HG02798 (cell line): ENCODE results near the gene CCDC59.
"Not testable (repeated sequence)": the region's sequence is repeated elsewhere in the genome, so short reads cannot be mapped to it uniquely, and the experiment has no call there.

ENCODE experiments used
- ATAC-seq: cut with Tn5 transposase; IDR thresholded peaks from one replicate; pipeline ENCODE4 v1.9.1; 2021; ENCODE audit warnings: mild to moderate bottlenecking; ENCODE audit not compliant: unreplicated experiment, poor library complexity

The CCDC59 gene

GRCh38 chr12:82358200-82359114, at the start of gene CCDC59, which contains the start of gene METTL25:
CCDC59 (minus strand) TSS chr12:82358387; CDS start chr12:82358376, 11 bp downstream.
METTL25 (plus strand) TSS chr12:82358529; CDS start chr12:82358566, 37 bp downstream.
- peak; percentile 94 for ATAC-seq

GRCh38 chr12:82407481-82407880, 49.3 kb upstream of the CCDC59 start:
- no peak for ATAC-seq

GRCh38 chr12:82406651-82407050, 48.5 kb upstream of the CCDC59 start:
- ATAC-seq: no peak

- no peak for ATAC-seq
Measured at GRCh38 chr12:82400819-82401218, 42.6 kb upstream of the CCDC59 start.

- no peak for ATAC-seq
Measured at GRCh38 chr12:82398879-82399278, 40.7 kb upstream of the CCDC59 start.

- peak; percentile 68 for ATAC-seq
Measured at GRCh38 chr12:82383930-82384552, 25.9 kb upstream of the CCDC59 start.

- ATAC-seq: no peak
Measured at GRCh38 chr12:82378997-82379396, 20.8 kb upstream of the CCDC59 start.

GRCh38 chr12:82375201-82375600, 17.0 kb upstream of the CCDC59 start:
- no peak for ATAC-seq

- ATAC-seq: no peak
Measured at GRCh38 chr12:82366197-82366596, 8.0 kb upstream of the CCDC59 start.

- ATAC-seq: no peak
Measured at GRCh38 chr12:82363990-82364389, 5.8 kb upstream of the CCDC59 start.

GRCh38 chr12:82361461-82361915, 3.3 kb upstream of the CCDC59 start:
- ATAC-seq: no peak

- not testable (repeated sequence) for ATAC-seq
Measured at GRCh38 chr12:82360834-82361233, 2.6 kb upstream of the CCDC59 start.

GRCh38 chr12:82359115-82359478, 910 bp upstream of the CCDC59 start:
- ATAC-seq: no peak

- no peak for ATAC-seq
Measured at GRCh38 chr12:82357845-82358199, 365 bp downstream of the CCDC59 start.

- ATAC-seq: no peak
Measured at GRCh38 chr12:82357340-82357739, 847 bp downstream of the CCDC59 start.

GRCh38 chr12:82351390-82351789, 6.8 kb downstream of the CCDC59 start:
- no peak for ATAC-seq

- ATAC-seq: no peak
Measured at GRCh38 chr12:82350161-82350560, 8.0 kb downstream of the CCDC59 start.

- no peak for ATAC-seq
Measured at GRCh38 chr12:82329508-82329907, 28.7 kb downstream of the CCDC59 start.

- no peak for ATAC-seq
Measured at GRCh38 chr12:82327861-82328260, 30.3 kb downstream of the CCDC59 start.

- peak; percentile 43 for ATAC-seq
Measured at GRCh38 chr12:82326905-82327503, 31.2 kb downstream of the CCDC59 start.
